ENCODE results near the gene ARL8B.

The ARL8B gene

DNA sequence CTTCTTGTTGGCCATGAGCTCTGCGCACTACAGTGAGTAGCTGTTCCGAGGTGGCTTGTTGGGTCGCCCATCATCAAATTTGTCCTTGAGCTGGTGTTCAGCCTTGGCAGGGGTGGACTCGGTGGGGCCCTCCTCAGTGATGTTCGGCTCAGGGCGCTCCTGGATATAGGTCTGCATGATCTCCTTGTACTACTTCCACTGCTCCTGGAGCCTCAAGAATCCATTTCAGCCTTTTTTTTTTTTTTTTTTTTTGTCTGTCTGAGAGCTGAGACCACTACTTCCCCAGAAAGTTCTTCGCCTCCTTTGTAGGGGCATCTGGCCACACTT, 39.3 kb upstream of the ARL8B start:
- peaks cover 0 to 3% of the 10 kb centered on the region in 2 donors for H3K27me3 ChIP-seq
- H3K4me3 ChIP-seq = no peak overlapping the region
- no peak overlapping the region for H3K27ac ChIP-seq
- H3K9me3 ChIP-seq = no peaks in the 10 kb centered on the region
- H3K36me3 ChIP-seq = no peaks in the 10 kb centered on the region
- peaks cover 0 to 6% (median 3%) of the 10 kb centered on the region in 4 donors for H3K4me1 ChIP-seq
- no peak for TF ChIP-seq CTCF (IDR thresholded peaks at IDR 0.05)
- no peak for DNase-seq
- intact Hi-C loops (cut with DNase I; ENCODE audit: low total_unique reads) = no loop called here

GRCh38 chr3:5084224-5084623, 37.9 kb upstream of the ARL8B start:
- Histone ChIP-seq H3K27me3 (peaks cover 0 to 3% of the 10 kb centered on the region in 2 donors), H3K4me3 (no peak overlapping the region), H3K27ac (no peak overlapping the region), H3K36me3 (no peaks in the 10 kb centered on the region), H3K9me3 (no peaks in the 10 kb centered on the region), H3K4me1 (peaks cover 0 to 10% (median 3%) of the 10 kb centered on the region in 4 donors)
- intact Hi-C loops (cut with DNase I; ENCODE audit: low total_unique reads) = no loop called here
- no peak for DNase-seq
- TF ChIP-seq CTCF (IDR thresholded peaks at IDR 0.05) = no peak

DNA sequence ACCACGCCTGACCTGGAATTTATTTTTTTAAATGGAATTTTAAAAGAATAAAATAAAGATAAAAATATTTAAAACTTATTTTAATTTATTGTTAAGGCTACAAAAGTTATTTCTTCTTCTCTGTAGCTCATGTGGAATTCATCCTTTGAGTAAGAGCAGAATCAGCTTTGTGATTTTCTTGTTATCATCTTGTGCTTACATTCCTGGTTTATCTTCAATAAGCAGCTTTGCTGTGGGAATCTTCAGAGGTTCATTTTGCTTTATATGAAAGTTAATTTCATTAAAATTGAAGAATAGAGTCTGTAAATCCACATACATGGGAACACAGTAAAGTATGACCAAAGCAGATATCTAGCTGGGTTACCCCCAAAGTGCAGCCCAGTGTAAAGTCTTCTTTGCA, 35.4 kb upstream of the ARL8B start:
- H3K4me1 ChIP-seq = peaks cover 0 to 10% (median 3%) of the 10 kb centered on the region in 4 donors
- peaks cover 0 to 3% of the 10 kb centered on the region in 2 donors for H3K27me3 ChIP-seq
- no peak overlapping the region for H3K27ac ChIP-seq
- intact Hi-C loops (cut with DNase I; ENCODE audit: low total_unique reads) = no loop called here
- no peak for DNase-seq
- no peak for TF ChIP-seq CTCF (IDR thresholded peaks at IDR 0.05)
- H3K36me3 ChIP-seq = no peaks in the 10 kb centered on the region
- no peak overlapping the region for H3K4me3 ChIP-seq
- no peaks in the 10 kb centered on the region for H3K9me3 ChIP-seq

DNA sequence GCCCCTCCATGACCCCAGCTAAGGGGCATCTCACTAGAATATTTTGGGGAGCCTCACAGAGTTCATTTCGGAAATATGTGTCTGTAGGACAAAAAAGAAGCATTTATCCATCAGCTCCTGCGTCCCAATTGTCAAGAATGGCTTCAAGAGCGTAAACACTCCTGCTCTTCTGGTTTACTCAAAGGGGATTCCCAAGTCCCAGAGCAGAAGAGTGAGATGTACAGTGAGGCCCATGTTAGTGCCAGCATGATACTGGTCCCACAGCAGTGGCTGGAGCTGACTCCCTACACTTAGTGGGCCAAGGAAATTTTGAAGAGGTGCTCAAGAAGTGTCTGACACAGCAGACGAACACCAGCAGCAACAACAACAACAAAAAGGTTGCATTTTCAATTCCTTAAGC, 34.9 kb upstream of the ARL8B start:
- intact Hi-C loops (cut with DNase I; ENCODE audit: low total_unique reads) = no loop called here
- Histone ChIP-seq H3K36me3 (no peaks in the 10 kb centered on the region), H3K27me3 (peaks cover 0 to 3% of the 10 kb centered on the region in 2 donors), H3K9me3 (no peaks in the 10 kb centered on the region), H3K27ac (no peak overlapping the region), H3K4me3 (no peak overlapping the region), H3K4me1 (peaks cover 0 to 10% (median 3%) of the 10 kb centered on the region in 4 donors)
- TF ChIP-seq CTCF (IDR thresholded peaks at IDR 0.05) = no peak
- DNase-seq = no peak

GRCh38 chr3:5090197-5090596, 31.9 kb upstream of the ARL8B start:
- TF ChIP-seq CTCF (IDR thresholded peaks at IDR 0.05) = no peak
- Histone ChIP-seq H3K4me3 (no peak overlapping the region), H3K9me3 (no peaks in the 10 kb centered on the region), H3K27ac (no peak overlapping the region), H3K36me3 (no peaks in the 10 kb centered on the region), H3K4me1 (peaks cover 0 to 10% (median 3%) of the 10 kb centered on the region in 4 donors), H3K27me3 (peaks cover 0 to 12% of the 10 kb centered on the region in 2 donors)
- intact Hi-C loops (cut with DNase I; ENCODE audit: low total_unique reads) = no loop called here
- DNase-seq = no peak

DNA sequence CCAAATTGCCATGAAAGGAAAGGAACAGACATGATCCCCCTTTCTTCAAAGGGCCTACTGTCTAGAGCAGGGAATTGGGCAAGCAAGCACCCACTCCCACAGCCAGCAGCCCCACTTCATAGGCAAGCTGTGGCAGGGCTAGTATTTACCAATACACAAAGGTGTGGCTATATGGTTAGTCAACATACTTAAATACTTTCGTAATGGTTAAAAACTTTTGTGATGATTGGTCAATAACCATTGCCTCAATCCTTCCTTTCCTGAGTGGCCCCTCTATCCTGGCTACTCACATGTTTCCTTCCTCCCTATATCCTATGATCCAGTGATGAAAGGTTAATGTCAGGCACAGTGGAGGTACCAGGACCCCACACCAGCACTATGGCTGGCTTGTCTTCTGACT, 30.1 kb upstream of the ARL8B start:
- H3K27ac ChIP-seq = no peak overlapping the region
- peaks cover 0 to 18% (median 7%) of the 10 kb centered on the region in 4 donors for H3K4me1 ChIP-seq
- intact Hi-C loops (cut with DNase I; ENCODE audit: low total_unique reads) = no loop called here
- H3K36me3 ChIP-seq = no peaks in the 10 kb centered on the region
- no peak for TF ChIP-seq CTCF (IDR thresholded peaks at IDR 0.05)
- no peak for DNase-seq
- peaks cover 0 to 23% of the 10 kb centered on the region in 2 donors for H3K27me3 ChIP-seq
- no peaks in the 10 kb centered on the region for H3K9me3 ChIP-seq
- no peak overlapping the region for H3K4me3 ChIP-seq

All from tibial artery (tissue), 4 donors.